ENCODE data around the gene LRRC18. TPM values are rescaled to one million over a fixed set of nuclear protein-coding genes. Genes with fewer than 3 reads are reported as not detected.

Gene LRRC18
- total RNA-seq, 4 donors from 2014 or later, result not detected

DNA sequence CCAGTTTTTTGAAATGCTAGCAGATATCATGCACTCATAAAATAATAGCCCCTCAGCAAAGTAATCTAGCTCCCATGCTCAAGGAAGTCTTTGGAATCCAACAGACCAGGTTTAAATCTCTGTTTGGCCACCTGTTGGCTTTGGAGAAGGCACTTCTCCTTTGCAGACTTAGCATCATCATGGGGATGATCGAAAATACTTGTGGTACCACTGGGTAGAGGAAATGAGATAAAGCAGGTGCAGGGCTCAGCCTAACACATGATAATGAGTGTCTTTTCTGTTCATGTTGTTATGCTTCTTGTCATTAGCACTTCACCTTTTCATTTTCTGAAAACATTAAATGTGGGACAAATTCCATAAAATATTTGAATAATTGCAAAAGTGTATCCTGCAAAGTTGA lies 67.4 kb downstream of the LRRC18 start:
- TF ChIP-seq, protein P1, sequence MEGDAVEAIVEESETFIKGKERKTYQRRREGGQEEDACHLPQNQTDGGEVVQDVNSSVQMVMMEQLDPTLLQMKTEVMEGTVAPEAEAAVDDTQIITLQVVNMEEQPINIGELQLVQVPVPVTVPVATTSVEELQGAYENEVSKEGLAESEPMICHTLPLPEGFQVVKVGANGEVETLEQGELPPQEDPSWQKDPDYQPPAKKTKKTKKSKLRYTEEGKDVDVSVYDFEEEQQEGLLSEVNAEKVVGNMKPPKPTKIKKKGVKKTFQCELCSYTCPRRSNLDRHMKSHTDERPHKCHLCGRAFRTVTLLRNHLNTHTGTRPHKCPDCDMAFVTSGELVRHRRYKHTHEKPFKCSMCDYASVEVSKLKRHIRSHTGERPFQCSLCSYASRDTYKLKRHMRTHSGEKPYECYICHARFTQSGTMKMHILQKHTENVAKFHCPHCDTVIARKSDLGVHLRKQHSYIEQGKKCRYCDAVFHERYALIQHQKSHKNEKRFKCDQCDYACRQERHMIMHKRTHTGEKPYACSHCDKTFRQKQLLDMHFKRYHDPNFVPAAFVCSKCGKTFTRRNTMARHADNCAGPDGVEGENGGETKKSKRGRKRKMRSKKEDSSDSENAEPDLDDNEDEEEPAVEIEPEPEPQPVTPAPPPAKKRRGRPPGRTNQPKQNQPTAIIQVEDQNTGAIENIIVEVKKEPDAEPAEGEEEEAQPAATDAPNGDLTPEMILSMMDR (IDR thresholded peaks at IDR 0.05), result no peak
- no peak for TF ChIP-seq POLR2A (IDR thresholded peaks at IDR 0.05)
- DNase-seq (ENCODE audit: low spot score in 2 of 2), result no peak
- no peak overlapping the region for H3K4me3 ChIP-seq (ENCODE audit: low read depth, poor library complexity, severe bottlenecking)
- 85 to 94% methylated on average over 1 of the region's 1 CpG for WGBS, 2 donors
- intact Hi-C loops (cut with DNase I; ENCODE audit: low total_unique reads), result no loop called here

Small RNA genes within 50 kb of the gene (microRNA-seq; reads per million reads assigned to microRNA genes)
- 0 reads per million in 2 donors for gene MIR4294 (ENCODE audit: borderline number of aligned reads in 1 of 2, borderline replicate concordance in 2 of 2)

Other genes starting within 250 kb of the LRRC18 start
- gene VSTM4, start 175.7 kb upstream of the LRRC18 start, total RNA-seq, result 1 to 10 TPM; 1.1 to 5.0 (median 3.3) TPM
- gene FAM170B, start 194.2 kb upstream of the LRRC18 start, total RNA-seq, result not detected
- 10 to 100 TPM in 2 of 4 donors, 1 to 10 TPM in 2; 3.2 to 12.2 (median 7.1) TPM for gene TMEM273, start 248.6 kb upstream of the LRRC18 start, total RNA-seq

Data from lower leg skin (tissue), 4 donors.